Heart left ventricle (tissue), 13 donors: Measurements from ENCODE around the gene PDCD7.

ENCODE experiments used
- POLR2A ChIP-seq, 2 donors: fragments of 450-650 bp; IDR thresholded peaks; one replicate each; pipeline ENCODE4 v1.6.1; 2017; ENCODE audit warnings: antibody characterized with exemption in 2 of 2, mild to moderate bottlenecking in 2 of 2, moderate library complexity in 2 of 2
- TF ChIP-seq, protein P1 (sequence below), 12 donors: fragments of 200-600 bp; sonication (generic) in 4 of 12; IDR thresholded peaks; one replicate each; pipeline versions ENCODE4 v1.5.0 to v1.8.0; 2018 to 2022; ENCODE audit warnings: antibody characterized with exemption in 12 of 12, mild to moderate bottlenecking in 5 of 12
- donor health status: ischemic (EF 13 %, LVEDD 7.1; RV severe dilation, severe dysfunction).
- donor health status: DM: no; HTN: yes; CAD: no.
- donor health status: DM: no; HTN: no; CAD: no.
- donor health status: ischemic (EF 25% LVEDD 6.9; RV normal size, moderate dysfunction).
- donor health status: ischemic (EF 25% LVEDD 5.7; RV mildly dilated, moderate dysfunction).
- donor health status: ischemic (EF 35%, LVEDD 5.7; RV mildly dilated, moderate dysfunction).
- donor health status: nonischemic (EF 11% LVEDD 7.7; RV severe dilation, severe dysfunction).
- donor health status: DM: yes; HTN: yes; CAD: no.
- donor health status: PGD.
- donor health status: ischemic (EF 29% LVEDD 5.4; RV normal size, mild dysfunction).
- donor health status: nonischemic (EF 23%, LVEDD 6.1; RV moderate dilation, normal function).

- TF ChIP-seq, protein P1, sequence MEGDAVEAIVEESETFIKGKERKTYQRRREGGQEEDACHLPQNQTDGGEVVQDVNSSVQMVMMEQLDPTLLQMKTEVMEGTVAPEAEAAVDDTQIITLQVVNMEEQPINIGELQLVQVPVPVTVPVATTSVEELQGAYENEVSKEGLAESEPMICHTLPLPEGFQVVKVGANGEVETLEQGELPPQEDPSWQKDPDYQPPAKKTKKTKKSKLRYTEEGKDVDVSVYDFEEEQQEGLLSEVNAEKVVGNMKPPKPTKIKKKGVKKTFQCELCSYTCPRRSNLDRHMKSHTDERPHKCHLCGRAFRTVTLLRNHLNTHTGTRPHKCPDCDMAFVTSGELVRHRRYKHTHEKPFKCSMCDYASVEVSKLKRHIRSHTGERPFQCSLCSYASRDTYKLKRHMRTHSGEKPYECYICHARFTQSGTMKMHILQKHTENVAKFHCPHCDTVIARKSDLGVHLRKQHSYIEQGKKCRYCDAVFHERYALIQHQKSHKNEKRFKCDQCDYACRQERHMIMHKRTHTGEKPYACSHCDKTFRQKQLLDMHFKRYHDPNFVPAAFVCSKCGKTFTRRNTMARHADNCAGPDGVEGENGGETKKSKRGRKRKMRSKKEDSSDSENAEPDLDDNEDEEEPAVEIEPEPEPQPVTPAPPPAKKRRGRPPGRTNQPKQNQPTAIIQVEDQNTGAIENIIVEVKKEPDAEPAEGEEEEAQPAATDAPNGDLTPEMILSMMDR (IDR thresholded peaks at IDR 0.05), result no peak
- TF ChIP-seq POLR2A (IDR thresholded peaks at IDR 0.05), result no peak
Measured at GRCh38 chr15:65175511-65175910, 41.9 kb upstream of the PDCD7 start.
